IPS-18a (cell line): ENCODE results near the gene FKBP2.

Source experiments
- H3K27ac ChIP-seq: one replicate; pipeline ENCODE4 v1.5.1; 2013; ENCODE audit warnings: low read length
- H3K27me3 ChIP-seq: one replicate; pipeline ENCODE4 v1.6.1; 2013; ENCODE audit warnings: mild to moderate bottlenecking, low read length; ENCODE audit not compliant: control insufficient read depth, insufficient read depth
- H3K36me3 ChIP-seq: one replicate; pipeline ENCODE4 v1.6.1; 2013; ENCODE audit warnings: low read depth, low read length; ENCODE audit not compliant: control insufficient read depth
- H3K4me1 ChIP-seq: one replicate; pipeline ENCODE4 v1.6.1; 2013; ENCODE audit warnings: low read depth, low read length; ENCODE audit not compliant: control insufficient read depth
- H3K4me3 ChIP-seq: one replicate; pipeline ENCODE4 v1.5.1; 2013; ENCODE audit warnings: low read length
- H3K9ac ChIP-seq: one replicate; pipeline ENCODE4 v1.6.1; 2013; ENCODE audit warnings: mild to moderate bottlenecking, low read length, moderate library complexity
- H3K9me3 ChIP-seq: one replicate; pipeline ENCODE4 v1.6.1; 2013; ENCODE audit warnings: low read depth, low read length; ENCODE audit not compliant: control insufficient read depth

Gene FKBP2

DNA sequence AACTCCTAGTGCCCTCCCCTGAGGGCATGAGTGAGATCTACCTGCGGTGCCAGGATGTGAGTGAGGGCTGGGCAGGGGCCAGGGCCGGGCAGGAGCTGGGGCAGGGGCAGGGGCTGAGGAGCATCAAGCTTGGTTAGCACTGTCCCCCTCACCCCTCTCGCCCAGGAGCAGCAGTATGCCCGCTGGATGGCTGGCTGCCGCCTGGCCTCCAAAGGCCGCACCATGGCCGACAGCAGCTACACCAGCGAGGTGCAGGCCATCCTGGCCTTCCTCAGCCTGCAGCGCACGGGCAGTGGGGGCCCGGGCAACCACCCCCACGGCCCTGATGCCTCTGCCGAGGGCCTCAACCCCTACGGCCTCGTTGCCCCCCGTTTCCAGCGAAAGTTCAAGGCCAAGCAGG is 20.6 kb upstream of the FKBP2 start:
- H3K9me3 ChIP-seq: no peaks in the 10 kb centered on the region
- H3K27ac ChIP-seq: no peak overlapping the region
- peaks cover 6% of the 10 kb centered on the region for H3K36me3 ChIP-seq
- H3K4me3 ChIP-seq: no peak overlapping the region
- no peaks in the 10 kb centered on the region for H3K4me1 ChIP-seq
- no peaks in the 10 kb centered on the region for H3K27me3 ChIP-seq
- no peak overlapping the region for H3K9ac ChIP-seq

DNA sequence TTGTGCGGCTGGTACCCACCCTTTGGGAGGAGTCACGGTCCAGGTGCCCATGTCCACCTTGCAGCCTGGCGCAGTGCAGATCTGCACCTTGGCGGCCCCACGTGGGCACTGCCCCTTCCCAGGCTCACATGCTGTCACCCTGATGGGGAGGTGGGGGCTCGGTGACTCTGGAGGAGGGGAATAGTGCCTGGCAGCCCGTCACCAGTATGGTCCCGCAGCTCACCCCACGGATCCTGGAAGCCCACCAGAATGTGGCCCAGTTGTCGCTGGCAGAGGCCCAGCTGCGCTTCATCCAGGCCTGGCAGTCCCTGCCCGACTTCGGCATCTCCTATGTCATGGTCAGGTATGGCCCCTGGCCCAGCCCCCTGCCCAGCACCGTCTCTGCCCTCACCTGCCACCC is 20.1 kb upstream of the FKBP2 start:
- Histone ChIP-seq H3K36me3 (peaks cover 6% of the 10 kb centered on the region), H3K4me3 (no peak overlapping the region), H3K4me1 (no peaks in the 10 kb centered on the region), H3K27ac (no peak overlapping the region), H3K9me3 (no peaks in the 10 kb centered on the region), H3K9ac (no peak overlapping the region), H3K27me3 (no peaks in the 10 kb centered on the region)

DNA sequence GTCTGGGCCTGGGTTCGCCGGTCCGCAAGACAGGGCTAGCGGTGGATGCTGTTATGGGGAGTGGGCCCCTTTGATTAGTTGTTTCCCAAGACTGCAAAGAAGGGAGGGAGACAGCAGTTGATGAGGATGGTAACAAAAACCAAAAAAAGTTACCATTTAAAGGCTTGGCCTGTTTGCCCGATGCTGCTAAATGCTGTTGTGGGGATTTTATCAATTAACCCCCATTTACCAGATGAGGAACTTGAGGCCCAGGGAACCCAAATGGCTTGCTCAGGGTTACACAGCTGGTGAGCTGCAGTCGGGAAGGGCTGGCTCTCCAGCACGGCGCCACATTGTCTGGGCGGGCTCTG is 18.3 kb upstream of the FKBP2 start:
- H3K27ac ChIP-seq: no peak overlapping the region

DNA sequence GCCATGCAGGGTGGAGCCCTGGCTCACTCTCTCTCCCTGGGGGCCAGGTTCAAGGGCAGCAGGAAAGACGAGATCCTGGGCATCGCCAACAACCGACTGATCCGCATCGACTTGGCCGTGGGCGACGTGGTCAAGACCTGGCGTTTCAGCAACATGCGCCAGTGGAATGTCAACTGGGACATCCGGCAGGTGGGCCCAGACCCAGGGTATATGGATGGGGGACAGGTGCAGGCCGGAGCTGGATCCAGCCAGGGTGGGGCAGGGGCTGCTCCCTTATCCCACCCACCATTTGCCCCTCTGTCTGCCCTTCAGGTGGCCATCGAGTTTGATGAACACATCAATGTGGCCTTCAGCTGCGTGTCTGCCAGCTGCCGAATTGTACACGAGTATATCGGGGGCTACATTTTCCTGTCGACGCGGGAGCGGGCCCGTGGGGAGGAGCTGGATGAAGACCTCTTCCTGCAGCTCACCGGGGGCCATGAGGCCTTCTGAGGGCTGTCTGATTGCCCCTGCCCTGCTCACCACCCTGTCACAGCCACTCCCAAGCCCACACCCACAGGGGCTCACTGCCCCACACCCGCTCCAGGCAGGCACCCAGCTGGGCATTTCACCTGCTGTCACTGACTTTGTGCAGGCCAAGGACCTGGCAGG is 17.8 kb upstream of the FKBP2 start:
- H3K9ac ChIP-seq: no peak overlapping the region
- H3K4me1 ChIP-seq: no peaks in the 10 kb centered on the region
- H3K27me3 ChIP-seq: no peaks in the 10 kb centered on the region
- no peaks in the 10 kb centered on the region for H3K9me3 ChIP-seq
- H3K36me3 ChIP-seq: peaks cover 6% of the 10 kb centered on the region
- H3K27ac ChIP-seq: no peak overlapping the region
- no peak overlapping the region for H3K4me3 ChIP-seq

More for the DNA sequence above, 18.3 kb upstream of the FKBP2 start:
- no peak overlapping the region for H3K4me3 ChIP-seq
- no peak overlapping the region for H3K9ac ChIP-seq
- H3K9me3 ChIP-seq: no peaks in the 10 kb centered on the region
- peaks cover 6% of the 10 kb centered on the region for H3K36me3 ChIP-seq
- no peaks in the 10 kb centered on the region for H3K27me3 ChIP-seq
- no peaks in the 10 kb centered on the region for H3K4me1 ChIP-seq

DNA sequence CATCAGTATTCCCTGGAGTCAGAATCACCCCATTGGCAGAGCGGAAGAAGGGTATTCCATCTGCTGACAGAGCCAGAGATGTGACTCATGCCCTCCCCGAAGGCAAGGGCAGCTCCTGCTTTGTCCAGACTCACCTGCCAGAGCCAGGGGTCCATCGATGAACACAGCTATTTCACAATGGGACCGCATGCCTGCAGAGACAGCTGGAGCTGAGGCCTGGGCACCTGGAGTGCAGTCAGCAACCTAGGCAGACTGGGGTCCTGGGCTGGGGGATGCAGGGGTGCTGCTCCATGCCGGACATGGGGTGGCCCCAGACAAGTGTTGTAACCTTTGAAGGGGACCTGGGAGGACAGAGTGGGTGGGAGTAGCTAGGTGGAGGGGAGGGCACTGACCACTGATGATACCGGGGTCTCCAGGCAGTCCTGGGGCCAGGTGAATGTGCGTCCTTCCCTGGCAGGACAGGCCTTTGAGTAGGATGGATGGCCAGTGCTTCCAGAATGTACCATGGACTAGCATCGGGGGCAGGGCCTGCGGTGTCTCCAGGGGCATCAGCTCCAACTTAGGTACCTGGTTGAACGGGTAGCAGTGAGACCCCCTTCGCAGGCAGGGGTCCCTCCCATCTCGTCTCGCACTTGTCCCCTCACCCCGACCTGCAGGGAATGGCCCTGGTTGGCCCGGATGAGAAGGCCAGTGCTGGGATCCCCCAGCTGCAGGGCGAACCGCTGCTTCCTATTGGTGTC is 16.6 kb upstream of the FKBP2 start:
- Histone ChIP-seq H3K4me3 (no peak overlapping the region), H3K9ac (no peak overlapping the region), H3K36me3 (peaks cover 6% of the 10 kb centered on the region), H3K9me3 (no peaks in the 10 kb centered on the region), H3K4me1 (no peaks in the 10 kb centered on the region), H3K27ac (no peak overlapping the region), H3K27me3 (no peaks in the 10 kb centered on the region)

DNA sequence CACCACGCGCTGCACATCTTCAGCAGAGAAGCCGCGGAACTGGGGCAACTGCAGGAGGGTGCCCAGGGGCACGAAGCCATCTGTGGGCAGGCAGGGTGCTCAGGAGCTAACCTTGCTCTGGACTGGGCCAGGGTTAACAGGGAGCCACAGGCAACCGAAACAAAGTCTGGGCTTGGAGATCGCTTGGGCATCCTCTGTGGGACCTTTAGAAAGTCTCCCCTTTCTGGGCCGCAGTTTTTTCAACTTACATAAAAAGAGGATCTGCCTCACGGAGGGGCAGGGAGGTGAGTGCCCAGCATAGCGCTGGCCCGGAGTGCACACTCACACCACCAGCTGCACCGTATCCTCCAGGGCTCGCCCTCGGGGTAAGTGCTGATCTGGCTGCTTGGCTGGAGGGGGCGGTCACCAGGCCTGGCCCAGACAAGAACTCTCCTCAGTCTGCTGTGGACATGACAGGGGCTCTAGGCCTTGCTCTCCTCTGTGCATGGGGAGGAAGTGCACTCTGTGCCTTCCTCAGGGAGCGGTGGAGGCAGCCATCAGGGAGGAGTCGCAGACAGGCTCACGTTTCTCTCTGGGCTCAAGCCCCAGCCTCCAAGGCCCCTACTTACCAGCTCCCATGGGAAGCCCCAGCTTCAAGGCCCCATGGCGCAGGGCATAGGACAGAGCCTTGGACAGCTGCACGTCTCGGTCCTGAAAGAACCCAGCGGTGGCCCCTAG is 15.8 kb upstream of the FKBP2 start:
- H3K27me3 ChIP-seq: no peaks in the 10 kb centered on the region
- H3K9me3 ChIP-seq: no peaks in the 10 kb centered on the region
- H3K4me1 ChIP-seq: no peaks in the 10 kb centered on the region
- peak overlapping the region; percentile 70 for H3K4me3 ChIP-seq
- no peak overlapping the region for H3K9ac ChIP-seq
- no peak overlapping the region for H3K27ac ChIP-seq
- H3K36me3 ChIP-seq: peaks cover 6% of the 10 kb centered on the region

DNA sequence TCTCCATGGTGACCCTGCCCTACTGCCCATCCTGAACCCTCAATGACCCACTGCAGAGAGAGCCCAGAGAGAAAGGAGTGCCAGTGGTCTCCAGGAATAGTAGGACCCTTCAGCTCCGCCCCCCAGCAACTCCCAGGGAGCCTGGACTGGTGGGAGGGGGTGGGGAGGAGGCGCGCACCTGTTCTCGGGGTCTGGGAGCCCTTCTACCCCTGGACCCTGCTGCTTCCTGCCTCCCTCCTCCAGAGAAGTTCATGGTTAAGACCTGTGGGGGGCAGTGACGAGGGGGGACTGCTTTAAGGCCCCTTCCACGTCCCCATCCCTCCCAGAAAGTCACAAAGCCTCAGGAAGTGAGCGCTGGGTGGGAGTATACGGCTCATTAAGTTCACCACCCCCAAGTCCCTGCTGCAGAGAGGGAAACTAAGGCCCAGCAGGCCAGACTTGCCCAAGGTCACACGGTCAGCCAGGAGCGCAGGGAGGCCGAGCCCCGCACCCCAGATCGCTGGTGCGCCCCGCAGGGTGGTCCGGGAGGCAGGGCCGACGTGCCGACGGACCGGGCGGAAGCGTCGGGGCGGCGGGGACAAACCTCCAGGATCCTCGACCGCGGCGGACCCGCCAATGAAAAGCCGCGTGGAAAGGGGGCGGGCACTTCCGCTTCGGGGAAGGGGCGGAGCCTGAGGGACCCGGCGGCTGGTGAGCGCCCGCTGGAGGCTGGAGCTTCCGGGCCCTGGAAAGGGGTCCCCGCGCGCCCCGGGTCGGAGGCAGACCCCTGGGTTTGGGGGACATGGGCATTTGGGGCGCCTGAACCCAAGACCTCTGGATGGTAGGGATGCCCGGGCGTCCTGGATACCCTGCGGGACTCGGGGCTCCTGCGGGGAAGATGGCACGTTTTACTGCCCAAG is 15.0 kb upstream of the FKBP2 start, which contains the start of the genes NUDT22 and TRPT1:
NUDT22 (plus strand) TSS at position 667 of the 899 bp plus-strand sequence. CDS start 379 bp downstream, outside the sequence.
TRPT1 (minus strand) TSS at position 579 of the 899 bp plus-strand sequence; CDS start at position 253, 326 bp downstream.
- Histone ChIP-seq H3K4me1 (peaks cover under 1% of the 10 kb centered on the region), H3K4me3 (peak within 1 kb of the TSS; percentile 70), H3K27me3 (no peaks in the 10 kb centered on the region), H3K9ac (peak within 1 kb of the TSS; percentile 66), H3K9me3 (no peaks in the 10 kb centered on the region), H3K36me3 (peaks cover under 1% of the 10 kb centered on the region), H3K27ac (no peak within 1 kb of the TSS)

DNA sequence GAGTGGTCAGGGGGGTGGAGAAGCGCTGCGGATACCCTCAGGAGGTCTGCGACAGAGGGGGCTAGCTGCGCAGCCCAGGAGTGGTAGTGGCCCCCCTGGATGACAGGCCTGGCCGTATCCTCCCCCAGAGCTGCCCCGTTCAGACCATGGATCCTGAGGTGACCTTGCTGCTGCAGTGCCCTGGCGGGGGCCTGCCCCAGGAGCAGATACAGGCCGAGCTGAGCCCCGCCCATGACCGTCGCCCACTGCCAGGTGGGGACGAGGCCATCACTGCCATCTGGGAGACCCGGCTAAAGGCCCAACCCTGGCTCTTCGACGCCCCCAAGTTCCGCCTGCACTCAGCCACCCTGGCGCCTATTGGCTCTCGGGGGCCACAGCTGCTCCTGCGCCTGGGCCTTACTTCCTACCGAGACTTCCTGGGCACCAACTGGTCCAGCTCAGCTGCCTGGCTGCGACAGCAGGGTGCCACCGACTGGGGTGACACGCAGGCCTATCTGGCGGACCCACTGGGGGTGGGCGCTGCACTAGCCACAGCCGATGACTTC is 14.3 kb upstream of the FKBP2 start:
- Histone ChIP-seq H3K9ac (peak overlapping the region; percentile 52), H3K9me3 (no peaks in the 10 kb centered on the region), H3K4me3 (peak overlapping the region; percentile 70), H3K36me3 (no peaks in the 10 kb centered on the region), H3K27me3 (peaks cover 4% of the 10 kb centered on the region), H3K27ac (no peak overlapping the region), H3K4me1 (peaks cover 4% of the 10 kb centered on the region)

DNA sequence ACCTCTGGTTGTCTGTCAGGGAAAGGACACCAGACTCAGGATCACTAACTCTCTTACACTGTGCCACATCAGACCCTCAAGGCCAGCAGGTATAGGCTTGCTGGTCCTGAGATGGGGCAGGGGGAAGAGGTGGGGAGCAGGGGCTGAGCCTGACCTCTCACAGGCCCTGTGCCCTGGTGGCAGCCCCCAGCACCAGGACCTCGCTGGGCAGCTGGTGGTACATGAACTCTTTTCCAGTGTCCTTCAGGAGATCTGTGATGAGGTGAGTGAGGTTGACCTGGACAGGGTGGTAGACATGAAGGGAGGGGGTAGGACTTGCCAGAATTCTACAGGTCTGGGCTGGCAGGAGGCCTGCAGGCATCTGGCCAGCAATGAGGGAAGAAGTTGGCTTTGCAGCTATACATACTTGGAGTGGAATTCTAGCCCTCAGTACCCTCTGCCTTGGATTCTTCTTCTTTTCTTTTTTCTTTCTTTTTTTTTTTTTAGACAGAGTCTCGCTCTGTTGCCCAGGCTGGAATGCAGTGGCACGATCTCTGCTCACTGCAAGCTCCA is 13.4 kb upstream of the FKBP2 start:
- Histone ChIP-seq H3K27ac (no peak overlapping the region), H3K4me3 (no peak overlapping the region)

DNA sequence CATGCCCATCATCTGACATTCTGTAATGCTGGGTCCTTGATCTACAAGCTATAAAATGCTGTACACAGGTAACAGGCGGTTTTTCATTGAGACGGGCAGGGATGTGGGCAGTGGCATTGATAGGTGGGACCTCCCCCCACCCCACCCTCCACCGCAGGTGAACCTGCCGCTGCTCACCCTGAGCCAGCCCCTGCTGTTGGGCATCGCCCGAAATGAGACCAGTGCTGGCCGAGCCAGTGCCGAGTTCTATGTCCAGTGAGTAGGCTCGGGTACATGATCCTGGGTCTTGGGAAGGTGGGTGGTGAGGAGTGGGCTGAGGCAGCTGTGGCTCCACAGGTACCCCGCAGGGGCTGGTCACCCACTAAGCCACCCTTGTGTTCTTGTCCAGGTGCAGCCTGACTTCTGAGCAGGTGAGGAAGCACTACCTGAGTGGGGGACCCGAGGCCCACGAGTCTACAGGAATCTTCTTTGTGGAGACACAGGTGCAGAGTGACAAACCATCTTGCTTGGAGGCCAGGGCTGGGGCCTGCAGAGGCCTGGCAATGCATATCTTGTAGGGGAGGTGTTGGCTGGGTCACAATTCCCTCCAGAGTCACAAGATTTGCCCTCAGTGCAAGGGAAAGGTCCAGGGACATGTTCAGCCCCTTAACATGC is 11.7 kb upstream of the FKBP2 start:
- Histone ChIP-seq H3K9me3 (no peaks in the 10 kb centered on the region), H3K27ac (no peak overlapping the region), H3K4me1 (peaks cover 4% of the 10 kb centered on the region), H3K4me3 (no peak overlapping the region), H3K36me3 (no peaks in the 10 kb centered on the region), H3K9ac (no peak overlapping the region), H3K27me3 (peaks cover 24% of the 10 kb centered on the region)

More for the DNA sequence above, 13.4 kb upstream of the FKBP2 start:
- Histone ChIP-seq H3K9me3 (no peaks in the 10 kb centered on the region), H3K36me3 (no peaks in the 10 kb centered on the region), H3K4me1 (peaks cover 4% of the 10 kb centered on the region), H3K27me3 (peaks cover 9% of the 10 kb centered on the region), H3K9ac (no peak overlapping the region)
